Measurements from ENCODE around the gene ZNF536. TPM values are rescaled to one million over a fixed set of nuclear protein-coding genes. Genes with fewer than 3 reads are reported as not detected.

Gene ZNF536
- polyA plus RNA-seq (ENCODE audit: insufficient read depth in 1 of 5, insufficient read length in 5 of 5, low replicate concordance in 1 of 5): 1 to 10 TPM; 2.6 to 4.7 (median 4.3) TPM
- long read RNA-seq, donor 1: 0 reads
- long read RNA-seq, donor 2: 0 reads
- long read RNA-seq, donor 3: 0 reads
- long read RNA-seq, donor 4: 0 reads
- long read RNA-seq, donor 5, partial matches to known transcripts: 0 of 1 reads
- long read RNA-seq, donor 5, other reads (novel, unspliced or antisense): 0 of 1 reads
- long read RNA-seq, donor 6: 0 reads
- long read RNA-seq, donor 7: 0 reads
- long read RNA-seq, donor 8: 0 reads

DNA sequence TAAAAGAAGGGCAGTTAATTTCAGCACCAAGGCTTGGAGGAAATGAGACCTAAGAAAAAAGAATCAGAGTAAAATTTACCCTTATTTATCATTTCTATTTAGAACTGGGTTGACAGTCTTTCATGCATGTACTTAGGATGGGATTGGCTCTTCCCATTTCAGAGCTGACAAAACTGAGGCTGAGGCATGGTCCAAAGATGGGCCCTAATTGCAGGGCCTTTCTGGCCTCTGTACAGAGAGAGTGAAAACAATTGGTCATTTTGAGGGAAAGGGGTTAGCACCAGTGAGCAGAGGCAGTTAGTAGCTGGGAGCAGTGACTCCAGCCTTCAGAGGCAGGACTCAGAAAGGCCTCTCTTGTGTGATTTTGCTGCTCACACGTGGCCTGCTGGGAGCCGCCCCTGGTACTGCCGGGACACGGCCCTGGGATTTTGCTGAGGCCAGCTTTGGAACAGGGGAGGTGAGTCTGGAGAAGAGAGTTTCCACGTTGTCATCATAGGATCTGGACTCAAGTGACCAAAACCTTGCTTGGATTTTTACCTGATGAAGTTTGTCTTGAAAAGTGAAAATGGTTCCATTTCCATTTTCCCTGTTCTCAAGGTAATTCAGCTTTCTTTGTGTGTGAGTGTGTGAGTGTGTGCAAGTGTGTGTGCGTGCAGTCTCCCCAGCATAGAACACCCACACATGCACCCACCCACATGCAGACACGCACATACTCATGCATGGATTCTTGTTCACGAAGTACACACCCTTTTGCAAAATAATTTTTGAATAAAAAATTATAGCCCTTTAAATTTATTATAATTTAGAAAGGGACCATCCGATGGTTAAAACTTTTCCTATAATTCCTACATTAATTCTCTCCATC lies at the start of gene ZNF536:
TSS of gene ZNF536 (plus strand) at position 425 of the 865 bp plus-strand sequence. CDS start 71,179 bp downstream, outside the sequence.
- no peak for DNase-seq

GRCh38 chr19:30322641-30323320 lies 49.4 kb upstream of the ZNF536 start:
- DNase-seq: no peak

DNA sequence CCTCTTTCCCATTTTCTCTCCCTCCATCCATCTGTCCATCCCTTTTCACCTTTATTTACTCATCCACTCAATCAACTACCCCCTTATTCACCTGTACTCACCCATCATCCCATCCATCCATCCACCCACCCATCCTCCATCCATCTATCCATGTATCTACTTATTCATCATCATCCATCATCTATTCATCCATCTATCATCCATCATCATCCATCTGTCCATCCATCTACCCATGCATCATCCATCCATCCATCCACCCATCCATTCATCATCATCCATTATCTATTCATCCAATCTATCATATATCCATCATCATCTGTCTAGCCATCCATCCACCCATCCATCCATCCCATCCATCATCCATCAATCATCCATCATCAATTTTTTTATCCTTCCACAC lies 48.3 kb upstream of the ZNF536 start:
- DNase-seq: no peak

DNA sequence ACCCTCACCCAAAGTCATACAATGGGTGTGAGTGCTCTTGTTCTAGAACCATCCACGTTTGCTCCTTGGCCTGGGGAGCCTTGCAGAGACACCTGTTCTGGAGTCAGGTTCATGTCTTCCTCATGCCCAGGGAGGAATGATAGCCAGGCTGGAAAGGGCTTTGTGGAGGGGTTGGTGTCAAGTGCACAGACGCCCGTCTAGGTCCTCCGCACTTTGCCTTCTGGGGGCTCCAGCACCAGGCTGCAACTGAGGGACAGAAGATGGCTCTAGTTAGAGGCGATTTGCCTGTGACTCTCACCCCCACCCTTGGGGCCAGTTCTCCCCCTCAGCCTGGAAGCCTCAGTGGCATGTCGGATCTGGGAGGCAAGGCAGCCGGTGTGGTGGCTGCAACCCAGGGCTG lies 47.2 kb upstream of the ZNF536 start:
- no peak for DNase-seq

GRCh38 chr19:30325676-30326392 lies 46.4 kb upstream of the ZNF536 start:
- DNase-seq: no peak

GRCh38 chr19:30326393-30326710 lies 45.8 kb upstream of the ZNF536 start:
- no peak for DNase-seq

GRCh38 chr19:30327331-30327730 lies 44.9 kb upstream of the ZNF536 start:
- DNase-seq: no peak

GRCh38 chr19:30328096-30328495 lies 44.1 kb upstream of the ZNF536 start:
- DNase-seq: no peak

DNA sequence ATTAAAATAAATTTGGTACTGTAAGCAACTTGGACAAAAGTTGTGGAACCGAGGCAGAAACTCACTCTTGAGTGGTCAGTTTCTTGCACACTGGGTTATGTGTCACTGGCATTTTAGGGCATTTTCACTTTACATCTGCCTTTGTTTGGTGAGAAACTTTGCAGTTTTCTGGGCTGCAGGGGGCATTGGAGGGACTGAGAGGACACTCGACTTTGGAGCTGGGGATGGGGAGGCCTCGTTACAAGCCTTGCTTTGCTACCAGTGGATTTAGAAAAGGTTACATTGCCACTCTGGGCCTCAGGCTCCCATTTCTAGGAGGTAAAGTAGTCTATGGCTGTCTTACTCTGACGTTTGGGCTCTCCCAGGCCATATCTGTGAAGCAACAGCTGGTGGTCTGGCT lies 41.9 kb upstream of the ZNF536 start:
- DNase-seq: no peak

GRCh38 chr19:30332445-30333234 lies 39.5 kb upstream of the ZNF536 start:
- DNase-seq: no peak

GRCh38 chr19:30333291-30334065 lies 38.7 kb upstream of the ZNF536 start:
- DNase-seq: no peak

- no peak for DNase-seq
Measured at GRCh38 chr19:30334841-30335240, 37.3 kb upstream of the ZNF536 start.

GRCh38 chr19:30335306-30335886 lies 36.8 kb upstream of the ZNF536 start:
- DNase-seq: no peak

DNA sequence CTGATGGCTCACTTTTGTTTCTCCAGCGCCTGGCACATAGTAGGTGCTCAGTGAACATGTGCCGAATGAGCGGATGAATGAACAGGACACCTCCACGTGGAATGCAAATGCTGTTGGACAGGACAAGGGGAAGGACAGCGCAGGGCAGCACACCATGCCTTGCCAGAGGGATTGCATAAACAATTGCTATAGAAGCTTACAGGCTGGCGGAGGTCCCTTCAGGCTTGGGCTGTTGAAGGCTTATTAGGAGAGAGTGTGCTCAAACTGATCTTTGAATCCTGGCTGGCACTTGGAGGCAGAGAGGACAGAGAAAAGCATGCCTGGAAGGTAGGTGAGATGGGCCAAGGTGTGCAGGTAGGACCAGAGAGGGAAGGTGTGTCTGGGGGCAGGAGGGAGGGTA lies 35.9 kb upstream of the ZNF536 start:
- no peak for DNase-seq

DNA sequence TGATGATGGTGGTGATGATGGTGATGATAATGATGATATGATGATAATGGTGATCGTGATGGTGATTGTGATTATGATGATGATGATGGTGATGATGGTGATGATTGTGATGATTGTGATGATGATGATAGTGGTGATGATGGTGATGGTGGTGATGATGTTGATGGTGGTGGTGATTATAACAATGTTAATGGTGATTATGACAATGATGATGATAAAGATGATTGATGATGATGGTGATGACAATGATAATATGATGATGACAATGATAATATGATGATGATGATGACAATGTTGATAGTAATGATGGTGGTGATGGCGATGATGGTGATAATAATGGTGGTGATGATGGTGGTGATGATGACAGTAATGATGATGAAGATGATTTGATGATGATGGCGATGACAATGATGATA lies 34.1 kb upstream of the ZNF536 start:
- no peak for DNase-seq

DNA sequence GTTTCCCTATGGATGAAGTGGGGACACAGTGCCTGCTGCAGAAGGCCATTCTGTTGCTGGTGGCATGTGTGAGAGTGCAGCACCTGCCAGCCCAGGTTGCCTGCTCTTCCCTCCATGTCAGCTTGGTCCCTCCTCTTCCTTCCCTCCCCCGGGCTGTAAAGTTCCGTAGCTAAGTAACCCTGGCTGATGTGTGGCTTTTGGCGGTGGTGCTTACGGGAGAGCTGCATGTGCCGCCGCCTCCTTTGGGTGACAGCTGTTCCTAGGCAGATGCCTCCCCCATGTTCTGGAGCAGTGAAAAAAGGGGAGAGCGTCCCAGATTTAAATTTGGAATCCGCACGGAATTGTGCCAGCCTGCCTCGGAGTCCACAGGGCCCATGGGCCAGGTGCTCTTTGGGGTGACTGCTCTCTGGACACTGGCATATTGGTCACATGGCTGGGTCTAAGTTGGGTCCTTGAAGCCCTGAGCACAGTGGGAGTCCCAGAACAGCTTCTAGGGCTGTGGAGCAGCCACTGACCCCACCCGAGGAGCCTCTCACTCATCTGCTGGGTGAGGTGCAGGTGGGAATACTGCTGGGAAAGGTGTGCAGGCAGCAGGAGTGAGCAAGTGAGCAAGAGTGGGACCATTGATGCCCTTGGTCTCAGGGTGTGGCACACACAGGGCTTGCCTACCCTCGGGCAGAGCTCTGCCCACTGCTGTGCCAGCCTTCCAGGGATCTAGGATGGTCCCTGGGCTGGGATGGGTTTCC lies 33.1 kb upstream of the ZNF536 start:
- no peak for DNase-seq

- DNase-seq: no peak
Measured at GRCh38 chr19:30339624-30340525, 32.3 kb upstream of the ZNF536 start.
